ENCODE results near the gene ANXA6.

Gene ANXA6

GRCh38 chr5:151058301-151058700 lies 99.3 kb downstream of the ANXA6 start:
- DNase-seq, result no peak

GRCh38 chr5:151056379-151057325 lies 100.9 kb downstream of the ANXA6 start:
- DNase-seq, result no peak

- no peak for DNase-seq
Observed at GRCh38 chr5:151055336-151055735, 102.2 kb downstream of the ANXA6 start.

GRCh38 chr5:151054709-151055108 lies 102.9 kb downstream of the ANXA6 start:
- DNase-seq, result no peak

- DNase-seq, result no peak
Observed at GRCh38 chr5:151053796-151054462, 103.7 kb downstream of the ANXA6 start.

GRCh38 chr5:151052836-151053235 lies 104.7 kb downstream of the ANXA6 start:
- DNase-seq, result no peak

GRCh38 chr5:151051931-151052608 lies 105.5 kb downstream of the ANXA6 start:
- no peak for DNase-seq

- DNase-seq, result peak; percentile 57
Observed at GRCh38 chr5:151051066-151051930, 106.3 kb downstream of the ANXA6 start.

All from NCI-H1694 (cell line).